Adipose tissue (tissue), 3 donors: ENCODE results near the gene GLRA1. TPM values are rescaled to one million over a fixed set of nuclear protein-coding genes. Genes with fewer than 3 reads are reported as not detected.
"Not testable (repeated sequence)": the region's sequence is repeated elsewhere in the genome, so short reads cannot be mapped to it uniquely, and the experiment has no call there.

Source experiments
- H3K27ac ChIP-seq: one replicate; pipeline ENCODE4 v1.5.1; 2013; ENCODE audit warnings: low read depth, low read length
- WGBS, 3 donors: extraction: QIAGEN DNeasy Blood & Tissue Kit; methylation state at CpG; one replicate each; pipeline ENCODE4 v1.1.7; 2013; 5-methylcytosine and 5-hydroxymethylcytosine counted together
- polyA plus RNA-seq, 3 donors: library from polyadenylated mRNA; stranded (reverse); fragments of 200-250 nt; gene quantifications; one replicate each; pipeline ENCODE4 v1.2.3, GENCODE V29; 2013
- donor health status: healthy with polysubstance abuse.
- donor health status: Bipolar disorder and iron deficiency.
- donor health status: healthy.

GLRA1 gene
- polyA plus RNA-seq, 3 donors: 0.13 TPM; not detected in 2

DNA sequence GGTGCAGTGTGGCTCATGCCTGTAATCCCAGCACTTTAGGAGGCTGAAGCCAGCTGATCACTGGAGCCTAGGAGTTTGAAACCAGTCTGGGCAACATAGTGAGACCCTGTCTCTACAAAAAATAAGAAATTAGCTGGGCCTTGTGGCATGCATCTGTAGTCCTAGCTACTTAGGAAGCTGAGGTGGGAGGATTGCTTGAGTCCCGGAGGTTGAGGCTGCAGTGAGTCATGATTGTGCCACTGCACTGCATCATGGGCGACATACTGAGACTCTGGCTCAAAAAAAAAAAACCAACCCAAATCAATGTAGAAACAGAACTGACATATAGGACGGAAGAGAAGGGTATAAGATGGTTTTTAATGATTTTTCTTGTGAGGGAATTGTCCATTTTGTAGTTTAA lies 125.2 kb downstream of the GLRA1 start:
- no peak overlapping the region for H3K27ac ChIP-seq
- WGBS, 3 donors: 62 to 90% (median 64%) methylated on average over 3 of the region's 3 CpGs

DNA sequence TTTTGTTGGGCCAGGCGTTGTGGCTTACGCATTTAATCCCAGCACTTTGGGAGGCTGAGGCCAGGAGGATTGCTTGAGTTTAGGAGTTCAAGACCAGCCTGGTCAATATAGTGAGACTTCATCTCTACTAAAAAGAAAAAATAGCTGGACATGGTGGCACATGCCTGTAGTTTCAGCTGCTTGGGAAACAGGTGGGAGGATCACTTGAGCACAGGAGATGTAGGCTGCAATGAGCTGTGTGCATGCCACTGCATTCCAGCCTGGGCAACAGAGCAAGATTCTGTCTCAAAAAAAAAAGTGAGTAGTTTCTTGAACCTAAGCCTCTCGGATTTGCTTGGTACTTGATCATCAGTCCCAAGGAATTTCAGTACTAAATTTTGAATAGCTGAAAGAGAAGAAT lies 126.0 kb downstream of the GLRA1 start:
- no peak overlapping the region for H3K27ac ChIP-seq
- 86 to 95% (median 93%) methylated on average over 3 of the region's 3 CpGs for whole genome bisulfite sequencing, 3 donors

DNA sequence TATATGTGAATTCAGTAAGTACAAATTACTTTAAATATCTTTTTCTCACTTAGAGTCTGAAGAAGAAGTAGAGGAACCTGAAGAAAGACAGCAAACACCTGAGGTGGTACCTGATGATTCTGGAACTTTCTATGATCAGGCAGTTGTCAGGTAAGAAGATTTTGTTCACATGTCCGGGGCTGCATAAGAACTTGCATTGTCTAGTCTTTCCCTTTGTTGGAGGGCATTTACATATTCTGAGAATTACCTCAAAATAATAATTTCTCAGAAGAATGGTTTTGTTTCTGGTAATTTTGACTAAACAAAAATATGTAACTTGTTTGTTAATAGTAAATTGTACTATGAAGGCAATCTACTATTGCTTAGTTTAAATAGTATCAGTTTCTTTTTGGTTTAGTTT lies 129.2 kb downstream of the GLRA1 start:
- WGBS, 3 donors: 90 to 96% (median 91%) methylated on average over 1 of the region's 1 CpG

DNA sequence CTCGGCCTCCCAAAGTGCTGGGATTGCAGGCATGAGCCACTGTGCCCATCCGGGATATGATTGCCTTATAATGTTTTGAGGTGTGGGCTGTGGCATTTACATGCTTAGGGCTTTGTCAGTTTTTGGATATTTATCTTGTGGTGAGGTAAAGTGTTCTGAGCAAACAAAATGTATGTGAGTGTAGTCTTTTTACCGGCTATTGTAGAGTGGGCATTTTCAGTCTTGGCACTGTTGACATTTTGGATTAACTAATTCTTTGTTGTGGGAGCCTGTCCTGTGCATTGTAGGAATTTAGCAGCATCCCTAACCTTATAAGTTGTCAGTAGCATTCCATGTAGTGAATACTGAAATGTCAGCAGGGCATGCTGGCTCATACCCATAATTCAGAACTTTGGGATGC lies 131.3 kb downstream of the GLRA1 start:
- H3K27ac ChIP-seq: no peak overlapping the region
- WGBS, 3 donors: 89 to 97% (median 94%) methylated on average over 3 of the region's 3 CpGs

More for the DNA sequence above, 129.2 kb downstream of the GLRA1 start:
- no peak overlapping the region for H3K27ac ChIP-seq

DNA sequence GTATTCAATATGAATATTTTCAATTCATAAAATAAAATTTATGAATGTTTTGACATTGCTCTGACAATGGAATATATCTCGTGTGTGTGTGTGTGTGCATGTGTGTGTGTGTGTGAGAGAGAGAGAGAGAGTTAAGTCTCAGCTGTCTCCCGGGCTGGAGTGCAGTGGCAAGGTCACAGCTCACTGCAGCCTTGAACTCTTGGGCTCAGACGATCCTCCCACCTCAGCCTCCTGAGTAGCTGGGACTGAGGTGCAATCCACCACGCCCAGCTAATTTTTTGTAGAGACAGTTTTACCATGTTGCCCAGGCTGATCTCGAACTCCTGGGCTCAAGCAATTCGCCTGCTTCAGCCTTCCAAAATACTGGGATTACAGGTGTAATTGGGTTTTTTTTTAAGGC lies 136.8 kb downstream of the GLRA1 start:
- 71 to 88% (median 83%) methylated on average over 6 of the region's 6 CpGs for WGBS, 3 donors
- no peak overlapping the region for H3K27ac ChIP-seq

DNA sequence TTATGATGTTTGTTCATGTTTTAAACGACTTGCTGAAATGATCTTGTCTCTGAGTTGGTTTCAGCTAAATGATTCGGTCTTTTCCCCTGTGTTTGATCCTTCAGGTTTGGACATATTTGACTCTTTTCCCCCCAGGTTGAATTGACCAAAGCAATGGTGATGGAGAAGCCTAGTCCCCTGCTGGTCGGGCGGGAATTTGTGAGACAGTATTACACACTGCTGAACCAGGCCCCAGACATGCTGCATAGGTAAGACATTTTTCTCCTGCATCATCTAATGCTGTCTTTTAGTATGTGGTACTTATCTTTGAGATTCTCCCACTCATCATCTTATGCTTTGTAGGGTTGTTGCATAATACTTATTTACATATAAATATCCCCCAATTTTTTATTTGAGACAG lies 138.2 kb downstream of the GLRA1 start:
- no peak overlapping the region for H3K27ac ChIP-seq
- 72 to 86% (median 82%) methylated on average over 4 of the region's 4 CpGs for WGBS, 3 donors

DNA sequence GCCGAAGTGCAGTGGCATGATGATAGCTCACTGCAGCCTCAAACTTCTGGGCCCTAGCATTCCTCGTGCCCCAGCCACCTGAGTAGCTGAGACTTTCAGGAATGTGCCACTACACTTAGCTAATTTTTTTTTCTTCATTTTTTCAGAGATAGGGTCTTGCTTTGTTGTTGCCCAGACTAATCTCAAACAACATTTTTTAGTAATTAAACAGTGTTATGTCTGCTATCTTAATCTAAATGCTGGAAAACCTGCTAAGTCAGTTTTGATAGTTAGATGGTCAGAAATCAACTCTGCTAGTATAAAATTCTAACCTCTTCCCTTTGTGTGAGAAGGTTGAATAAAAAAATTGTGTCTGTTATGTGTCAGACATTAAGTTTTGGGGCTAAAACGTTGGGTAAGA lies 140.5 kb downstream of the GLRA1 start:
- 43 to 74% (median 74%) methylated on average over 3 of the region's 3 CpGs for WGBS, 3 donors
- H3K27ac ChIP-seq: no peak overlapping the region

DNA sequence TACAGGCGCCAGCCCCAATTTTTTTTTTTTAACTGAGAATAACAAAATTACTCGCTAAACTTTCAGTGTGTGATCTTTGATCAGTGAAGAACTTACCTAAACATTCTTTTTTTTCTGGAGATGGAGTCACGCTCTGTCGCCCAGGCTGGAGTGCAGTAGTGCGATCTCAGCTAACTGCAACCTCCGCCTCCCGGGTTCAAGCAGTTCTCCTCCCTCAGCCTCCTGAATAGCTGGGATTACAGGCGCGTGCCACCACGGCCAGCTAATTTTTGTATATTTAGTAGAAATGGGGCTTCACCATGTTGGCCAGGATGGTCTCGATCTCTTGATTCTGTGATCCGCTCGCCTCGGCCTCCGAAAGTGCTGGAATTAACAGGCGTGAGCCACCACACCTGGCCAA lies 141.0 kb downstream of the GLRA1 start:
- 95 to 98% (median 97%) methylated on average over 16 of the region's 16 CpGs for WGBS, 3 donors
- not testable (repeated sequence) for H3K27ac ChIP-seq

DNA sequence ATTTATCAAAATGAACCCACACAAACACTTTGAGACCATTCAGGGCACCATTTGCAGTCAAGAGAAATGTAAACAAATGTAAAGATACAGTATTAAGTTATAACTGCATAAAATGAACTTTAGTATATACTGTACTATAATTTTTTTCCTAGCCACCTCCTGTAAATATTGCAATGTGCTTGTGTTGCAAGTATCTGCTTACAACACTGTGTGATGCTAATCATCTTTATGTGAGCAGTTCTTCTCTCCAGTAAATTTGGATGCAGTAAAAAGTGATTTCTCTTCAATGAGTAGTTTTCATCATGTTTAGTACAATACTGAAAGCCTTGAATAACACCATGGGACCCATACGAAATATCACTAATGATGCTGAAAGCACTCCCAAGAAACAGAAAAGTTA lies 143.4 kb downstream of the GLRA1 start:
- H3K27ac ChIP-seq: no peak overlapping the region
- WGBS, 3 donors: 31 to 60% (median 40%) methylated on average over 1 of the region's 1 CpG

DNA sequence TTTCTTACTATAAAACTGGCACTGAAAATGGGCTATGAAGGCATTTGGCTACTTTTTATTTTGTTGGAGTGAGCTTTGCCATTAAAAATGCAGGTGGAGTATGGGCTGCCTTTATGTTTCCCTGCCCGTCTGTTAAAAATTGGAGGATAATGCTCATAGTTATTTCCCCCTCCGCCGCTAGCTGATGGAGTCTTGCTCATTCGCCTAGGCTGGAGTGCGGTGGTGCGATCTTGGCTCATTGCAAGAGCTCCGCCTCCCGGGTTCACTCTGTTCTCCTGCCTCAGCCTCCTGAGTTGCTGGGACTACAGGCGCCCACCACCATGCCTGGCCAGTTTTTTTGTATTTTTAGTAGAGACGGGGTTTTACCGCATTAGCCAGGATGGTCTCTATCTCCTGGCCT lies 144.3 kb downstream of the GLRA1 start:
- H3K27ac ChIP-seq: no peak overlapping the region
- WGBS, 3 donors: 93 to 94% (median 94%) methylated on average over 11 of the region's 11 CpGs

DNA sequence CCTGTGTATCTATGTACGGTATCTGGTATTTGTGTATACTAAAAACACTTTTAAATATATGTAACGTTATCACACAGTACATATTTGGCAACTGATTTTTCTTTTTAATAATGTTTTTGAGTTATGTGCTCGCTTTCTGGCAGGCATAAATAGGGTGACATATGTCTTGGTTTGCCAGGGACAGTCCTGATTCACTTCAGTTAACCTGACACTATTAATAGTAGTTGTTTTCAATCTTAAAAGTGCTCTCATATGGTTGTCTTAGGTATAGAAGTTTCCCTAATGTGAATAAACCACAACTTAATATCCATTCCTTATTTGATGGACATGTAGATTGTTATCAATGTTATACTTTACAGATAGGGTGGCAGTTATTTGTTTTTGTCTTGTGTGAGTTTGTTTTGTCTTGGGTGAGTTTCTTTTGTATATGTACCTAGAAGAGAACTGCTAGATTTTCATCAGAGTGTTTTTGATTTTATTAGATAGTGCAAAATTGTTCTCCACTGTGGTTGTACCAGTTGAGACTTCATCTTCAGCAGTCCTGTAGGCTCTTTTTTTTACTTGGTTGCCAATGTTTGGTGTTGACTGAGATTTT lies 145.0 kb downstream of the GLRA1 start:
- H3K27ac ChIP-seq: no peak overlapping the region
- WGBS, 3 donors: 55 to 85% (median 77%) methylated on average over 3 of the region's 3 CpGs

DNA sequence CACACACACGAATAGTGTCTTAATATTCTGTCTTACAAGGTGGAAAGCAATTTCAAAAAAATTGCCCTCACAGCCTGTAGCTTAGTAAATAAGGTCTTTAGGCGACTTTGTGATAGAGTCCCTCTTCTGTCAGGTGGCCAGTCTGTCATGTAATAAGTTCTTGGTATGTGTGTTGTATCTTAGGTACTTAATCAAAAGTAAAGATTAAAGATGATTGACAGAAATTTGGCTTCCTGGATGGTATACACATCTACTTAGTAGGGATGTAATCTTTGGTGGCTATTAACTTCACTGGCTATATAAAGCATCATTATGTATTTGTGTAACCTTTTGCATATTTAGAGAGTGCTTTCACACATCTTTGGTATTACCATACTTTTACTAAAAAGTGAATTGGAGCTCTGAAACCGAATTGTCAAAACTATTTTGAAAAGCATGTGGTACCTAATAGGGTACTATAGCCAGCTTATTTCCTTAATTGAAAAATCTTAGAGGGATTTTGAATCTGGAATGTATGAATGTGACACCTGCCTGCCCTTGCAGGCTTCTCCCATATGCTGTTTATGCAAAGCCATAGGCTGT lies 149.5 kb downstream of the GLRA1 start:
- no peak overlapping the region for H3K27ac ChIP-seq
- 23 to 46% (median 36%) methylated on average over 3 of the region's 3 CpGs for WGBS, 3 donors

DNA sequence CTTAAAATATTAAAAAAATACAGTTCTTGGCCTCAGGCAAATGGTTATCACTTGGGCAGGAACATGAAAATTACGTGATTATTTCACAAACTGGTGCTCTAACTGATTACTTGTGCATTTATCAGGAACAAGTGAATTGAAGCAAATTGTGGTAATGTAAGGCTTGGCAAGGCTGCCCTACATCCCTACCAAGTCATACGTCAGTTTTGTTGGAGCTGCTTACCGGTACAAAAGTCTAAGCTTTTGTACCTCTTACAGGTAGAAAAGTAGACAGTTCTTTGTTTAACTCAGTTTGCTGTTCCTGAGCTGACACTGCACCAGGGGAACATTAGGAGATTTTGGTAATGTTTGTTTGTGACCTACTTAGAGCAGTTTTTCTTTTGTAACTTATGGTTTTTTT lies 150.7 kb downstream of the GLRA1 start:
- H3K27ac ChIP-seq: no peak overlapping the region
- WGBS, 3 donors: 2 to 8% (median 5%) methylated on average over 3 of the region's 3 CpGs

DNA sequence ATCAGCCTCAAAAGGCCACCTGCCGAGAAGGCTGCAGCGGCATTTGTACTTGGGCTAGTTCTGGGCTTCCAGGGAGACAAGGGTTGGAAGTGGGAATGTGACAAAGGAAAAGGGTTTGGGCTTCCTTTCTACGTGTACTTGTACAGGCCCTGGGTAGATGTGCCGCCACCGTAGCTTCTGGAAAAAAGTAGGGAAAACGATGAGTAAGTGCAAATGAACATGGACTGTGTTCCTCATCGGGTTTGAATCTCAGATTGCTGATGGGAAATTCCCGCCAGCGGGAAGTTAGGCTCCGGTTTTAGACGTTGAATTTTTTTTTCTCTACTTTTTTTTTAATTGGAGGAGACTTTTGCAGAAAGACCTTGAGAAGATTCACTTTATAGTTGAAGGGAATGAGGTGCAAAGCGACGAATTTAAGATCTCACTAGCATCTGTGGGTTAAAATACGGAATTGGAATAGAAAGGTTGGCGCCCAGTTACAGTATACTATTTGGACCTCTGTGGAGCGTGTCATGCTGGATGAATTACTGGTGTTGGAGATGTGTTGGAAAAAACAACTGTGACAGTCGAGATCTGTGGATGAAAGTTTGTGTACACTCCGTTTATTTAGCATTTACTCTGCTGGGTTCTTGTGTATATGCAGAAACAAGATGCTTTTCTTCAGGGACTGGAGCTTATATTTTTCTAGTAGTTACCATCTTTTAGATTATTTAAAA lies 151.6 kb downstream of the GLRA1 start:
- 0 to 1% (median 1%) methylated on average over 18 of the region's 18 CpGs for WGBS, 3 donors
- peak overlapping the region; percentile 32 for H3K27ac ChIP-seq

Other genes with a start within 250 kb of the GLRA1 start
- gene SPARC, start 237.9 kb downstream of the GLRA1 start, polyA plus RNA-seq: 1,000 to 10,000 TPM in 1 of 3 donors, 100 to 1,000 TPM in 2; 192 to 1,569 (median 654) TPM
- 100 to 1,000 TPM in 2 of 3 donors, 10 to 100 TPM in 1; 43.3 to 203 (median 150) TPM for gene ATOX1, start 166.2 kb downstream of the GLRA1 start, polyA plus RNA-seq
- gene G3BP1, start 152.9 kb downstream of the GLRA1 start, polyA plus RNA-seq: 10 to 100 TPM; 12.7 to 39.6 (median 35.0) TPM